Measurements from ENCODE around the gene KNCN.
A peak's percentile ranks its signal among the peaks of the same experiment; 100 is the strongest.

KNCN gene

DNA sequence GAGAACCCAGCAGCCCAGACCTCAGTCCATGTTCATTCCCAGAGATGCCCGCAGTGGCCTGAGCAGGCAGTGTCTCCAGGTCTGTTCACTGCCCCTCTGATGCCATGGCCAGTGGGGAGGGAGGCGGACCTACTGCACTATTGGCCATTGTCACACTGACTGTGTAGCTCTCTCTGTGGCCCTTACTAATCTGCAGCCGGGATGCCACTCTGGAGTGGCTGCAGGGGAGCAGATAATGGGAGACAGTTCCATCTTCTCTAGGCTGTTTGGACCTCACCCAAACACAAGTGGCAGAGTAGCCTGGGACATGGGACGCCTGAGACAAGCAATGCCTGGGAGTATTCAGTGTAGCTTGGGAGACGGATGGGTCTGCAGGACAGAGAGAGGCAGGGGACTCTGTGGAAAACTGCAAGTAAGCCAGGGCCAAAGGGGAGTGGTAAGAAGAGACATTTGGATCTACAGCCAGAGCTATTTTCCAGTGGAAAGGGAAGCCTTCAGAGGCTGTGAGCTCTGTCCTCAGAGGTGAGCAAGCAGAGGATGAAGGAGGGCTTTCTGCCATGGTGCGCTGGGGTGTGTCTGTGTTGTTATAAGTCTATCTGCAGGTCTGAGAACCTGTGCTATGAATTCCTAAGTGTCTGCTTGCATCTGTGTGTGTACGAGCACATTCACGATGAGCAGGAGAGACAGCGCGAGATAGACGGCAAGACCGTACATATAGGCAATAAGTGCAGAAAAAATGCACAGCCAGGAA lies 35.1 kb downstream of the KNCN start:
- H3K27ac ChIP-seq (ENCODE audit: low read length) = no peak overlapping the region
- H3F3A ChIP-seq (ENCODE audit: insufficient read depth, low read length) = no peaks in the 10 kb centered on the region
- H3K4me2 ChIP-seq (ENCODE audit: low read depth, low read length) = peak overlapping the region; percentile 7
- no peak for DNase-seq
- H4K20me1 ChIP-seq (ENCODE audit: insufficient read depth, low read length) = no peaks in the 10 kb centered on the region
- no peak overlapping the region for H2AFZ ChIP-seq (ENCODE audit: low read length)
- TF ChIP-seq EZH2phosphoT487 (IDR thresholded peaks at IDR 0.05; ENCODE audit: low read length) (no peak), EZH2 (optimal IDR thresholded peaks at IDR 0.05; ENCODE audit: low read depth, low read length) (no peak)
- TF ChIP-seq, protein P1, sequence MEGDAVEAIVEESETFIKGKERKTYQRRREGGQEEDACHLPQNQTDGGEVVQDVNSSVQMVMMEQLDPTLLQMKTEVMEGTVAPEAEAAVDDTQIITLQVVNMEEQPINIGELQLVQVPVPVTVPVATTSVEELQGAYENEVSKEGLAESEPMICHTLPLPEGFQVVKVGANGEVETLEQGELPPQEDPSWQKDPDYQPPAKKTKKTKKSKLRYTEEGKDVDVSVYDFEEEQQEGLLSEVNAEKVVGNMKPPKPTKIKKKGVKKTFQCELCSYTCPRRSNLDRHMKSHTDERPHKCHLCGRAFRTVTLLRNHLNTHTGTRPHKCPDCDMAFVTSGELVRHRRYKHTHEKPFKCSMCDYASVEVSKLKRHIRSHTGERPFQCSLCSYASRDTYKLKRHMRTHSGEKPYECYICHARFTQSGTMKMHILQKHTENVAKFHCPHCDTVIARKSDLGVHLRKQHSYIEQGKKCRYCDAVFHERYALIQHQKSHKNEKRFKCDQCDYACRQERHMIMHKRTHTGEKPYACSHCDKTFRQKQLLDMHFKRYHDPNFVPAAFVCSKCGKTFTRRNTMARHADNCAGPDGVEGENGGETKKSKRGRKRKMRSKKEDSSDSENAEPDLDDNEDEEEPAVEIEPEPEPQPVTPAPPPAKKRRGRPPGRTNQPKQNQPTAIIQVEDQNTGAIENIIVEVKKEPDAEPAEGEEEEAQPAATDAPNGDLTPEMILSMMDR (IDR thresholded peaks at IDR 0.05; ENCODE audit: low read length) = no peak
- no peaks in the 10 kb centered on the region for H3K36me3 ChIP-seq (replicated peaks; ENCODE audit: insufficient read depth, low read length)
- H3K4me3 ChIP-seq (ENCODE audit: low read length) = no peak overlapping the region
- no peaks in the 10 kb centered on the region for H3K9me3 ChIP-seq (replicated peaks; ENCODE audit: insufficient read depth, low read length)
- H3K9me2 ChIP-seq (replicated peaks; ENCODE audit: insufficient read depth, low read length) = no peaks in the 10 kb centered on the region
- H3K27me3 ChIP-seq (replicated peaks; ENCODE audit: insufficient read depth, low read length) = peaks cover 23% of the 10 kb centered on the region
- H3K9ac ChIP-seq (ENCODE audit: low read length) = no peak overlapping the region
- H3K79me2 ChIP-seq (ENCODE audit: low read length) = no peaks in the 10 kb centered on the region
- H3K4me1 ChIP-seq (ENCODE audit: low read length) = peaks cover 6% of the 10 kb centered on the region; the same call in 1 of the 2 replicates

DNA sequence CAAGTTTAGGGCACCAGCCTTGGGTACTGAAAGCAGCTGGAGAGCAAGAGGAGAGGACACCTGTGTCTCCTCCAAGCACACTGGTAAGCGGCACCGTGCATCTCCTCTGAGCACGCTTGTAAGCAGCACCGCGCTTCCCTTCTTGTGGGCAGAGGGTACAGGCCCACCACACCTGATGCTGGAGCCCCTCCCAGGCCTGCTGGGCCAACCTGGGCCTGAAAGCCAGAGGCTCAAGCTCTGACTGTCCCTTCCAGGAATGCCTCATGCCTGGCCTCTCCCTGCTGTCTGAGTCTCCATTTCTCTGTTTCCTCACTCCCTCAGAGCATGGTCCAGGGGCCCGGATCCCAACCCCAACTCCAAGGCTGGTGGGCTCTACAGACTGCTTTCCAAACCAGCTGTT lies 35.9 kb downstream of the KNCN start:
- no peaks in the 10 kb centered on the region for H3F3A ChIP-seq (ENCODE audit: insufficient read depth, low read length)
- no peak overlapping the region for H3K4me3 ChIP-seq (ENCODE audit: low read length)
- H3K27me3 ChIP-seq (replicated peaks; ENCODE audit: insufficient read depth, low read length) = peaks cover 23% of the 10 kb centered on the region
- no peaks in the 10 kb centered on the region for H3K36me3 ChIP-seq (replicated peaks; ENCODE audit: insufficient read depth, low read length)
- no peaks in the 10 kb centered on the region for H3K9me3 ChIP-seq (replicated peaks; ENCODE audit: insufficient read depth, low read length)
- no peak overlapping the region for H2AFZ ChIP-seq (ENCODE audit: low read length)
- H3K79me2 ChIP-seq (ENCODE audit: low read length) = no peaks in the 10 kb centered on the region
- TF ChIP-seq EZH2phosphoT487 (IDR thresholded peaks at IDR 0.05; ENCODE audit: low read length) (no peak), EZH2 (optimal IDR thresholded peaks at IDR 0.05; ENCODE audit: low read depth, low read length) (no peak)
- TF ChIP-seq, protein P1 (IDR thresholded peaks at IDR 0.05; ENCODE audit: low read length) = no peak
- DNase-seq = no peak
- no peak overlapping the region for H3K4me2 ChIP-seq (ENCODE audit: low read depth, low read length)
- H3K4me1 ChIP-seq (ENCODE audit: low read length) = peaks cover 6% of the 10 kb centered on the region; the same call in 1 of the 2 replicates
- no peaks in the 10 kb centered on the region for H3K9me2 ChIP-seq (replicated peaks; ENCODE audit: insufficient read depth, low read length)
- no peak overlapping the region for H3K9ac ChIP-seq (ENCODE audit: low read length)
- H3K27ac ChIP-seq (ENCODE audit: low read length) = no peak overlapping the region
- no peaks in the 10 kb centered on the region for H4K20me1 ChIP-seq (ENCODE audit: insufficient read depth, low read length)

- H3K4me2 ChIP-seq (ENCODE audit: low read depth, low read length) = no peak overlapping the region
- no peaks in the 10 kb centered on the region for H3K79me2 ChIP-seq (ENCODE audit: low read length)
- TF ChIP-seq EZH2phosphoT487 (IDR thresholded peaks at IDR 0.05; ENCODE audit: low read length) = no peak
- TF ChIP-seq, protein P1 (IDR thresholded peaks at IDR 0.05; ENCODE audit: low read length) = no peak
- no peak for TF ChIP-seq EZH2 (optimal IDR thresholded peaks at IDR 0.05; ENCODE audit: low read depth, low read length)
- H3K4me3 ChIP-seq (ENCODE audit: low read length) = no peak overlapping the region
- no peak overlapping the region for H2AFZ ChIP-seq (ENCODE audit: low read length)
- no peaks in the 10 kb centered on the region for H4K20me1 ChIP-seq (ENCODE audit: insufficient read depth, low read length)
- H3K27ac ChIP-seq (ENCODE audit: low read length) = no peak overlapping the region
- peaks cover 6% of the 10 kb centered on the region; the same call in 1 of the 2 replicates for H3K4me1 ChIP-seq (ENCODE audit: low read length)
- H3K27me3 ChIP-seq (replicated peaks; ENCODE audit: insufficient read depth, low read length) = peaks cover 23% of the 10 kb centered on the region
- H3K9me2 ChIP-seq (replicated peaks; ENCODE audit: insufficient read depth, low read length) = no peaks in the 10 kb centered on the region
- no peaks in the 10 kb centered on the region for H3K9me3 ChIP-seq (replicated peaks; ENCODE audit: insufficient read depth, low read length)
- H3K36me3 ChIP-seq (replicated peaks; ENCODE audit: insufficient read depth, low read length) = no peaks in the 10 kb centered on the region
- no peaks in the 10 kb centered on the region for H3F3A ChIP-seq (ENCODE audit: insufficient read depth, low read length)
- no peak overlapping the region for H3K9ac ChIP-seq (ENCODE audit: low read length)
- DNase-seq = no peak
Observed at GRCh38 chr1:46513536-46513935, 37.9 kb downstream of the KNCN start.
